Thyroid gland (tissue), 4 donors: ENCODE data around the gene CSMD2.

Source experiments
- CTCF ChIP-seq, 6 experiments: fragments of 200-600 bp in 3 of 6; fragments of 450-650 bp in 3 of 6; sonication (generic) in 3 of 6; IDR thresholded peaks; one replicate each; pipeline ENCODE4 v1.5.1; 2016 to 2019; ENCODE audit warnings: antibody characterized with exemption in 6 of 6, mild to moderate bottlenecking in 2 of 6, inconsistent platforms in 1 of 6, moderate library complexity in 1 of 6
- POLR2A ChIP-seq, 2 donors: fragments of 450-650 bp; IDR thresholded peaks; one replicate each; pipeline ENCODE4 v1.6.1; 2017; ENCODE audit warnings: antibody characterized with exemption in 2 of 2, mild to moderate bottlenecking in 2 of 2, moderate library complexity in 1 of 2

- no peak for TF ChIP-seq CTCF (IDR thresholded peaks at IDR 0.05)
- TF ChIP-seq POLR2A (IDR thresholded peaks at IDR 0.05): no peak
Measured at GRCh38 chr1:33635336-33636012, 529.6 kb downstream of the CSMD2 start.
